ENCODE measurements around the gene PRR32.
"Not testable (repeated sequence)": the region's sequence is repeated elsewhere in the genome, so short reads cannot be mapped to it uniquely, and the experiment has no call there.

PRR32 gene

GRCh38 chrX:126819429-126819828 is at the start of gene PRR32:
PRR32 (plus strand) TSS chrX:126819729; CDS start chrX:126819844, 115 bp downstream.
- no peak for DNase-seq (ENCODE audit: low read depth)

- no peak for DNase-seq (ENCODE audit: low read depth)
Measured at GRCh38 chrX:126770179-126770578, 49.4 kb upstream of the PRR32 start.

GRCh38 chrX:126785539-126785938 is 34.0 kb upstream of the PRR32 start:
- no peak for DNase-seq (ENCODE audit: low read depth)

- no peak for DNase-seq (ENCODE audit: low read depth)
Measured at GRCh38 chrX:126799059-126799458, 20.5 kb upstream of the PRR32 start.

GRCh38 chrX:126806784-126807183 is 12.7 kb upstream of the PRR32 start:
- DNase-seq (ENCODE audit: low read depth), result not testable (repeated sequence)

- no peak for DNase-seq (ENCODE audit: low read depth)
Measured at GRCh38 chrX:126815806-126816205, 3.7 kb upstream of the PRR32 start.

GRCh38 chrX:126820700-126821420 is 1.3 kb downstream of the PRR32 start:
- no peak for DNase-seq (ENCODE audit: low read depth)

GRCh38 chrX:126824338-126825007 is 4.9 kb downstream of the PRR32 start:
- DNase-seq (ENCODE audit: low read depth), result no peak

- no peak for DNase-seq (ENCODE audit: low read depth)
Measured at GRCh38 chrX:126825566-126826193, 6.2 kb downstream of the PRR32 start.

GRCh38 chrX:126836186-126836585 is 16.7 kb downstream of the PRR32 start:
- no peak for DNase-seq (ENCODE audit: low read depth)

- no peak for DNase-seq (ENCODE audit: low read depth)
Measured at GRCh38 chrX:126847143-126847542, 27.6 kb downstream of the PRR32 start.

- no peak for DNase-seq (ENCODE audit: low read depth)
Measured at GRCh38 chrX:126855839-126856524, 36.5 kb downstream of the PRR32 start.

Data from HS-5 (cell line).